ENCODE data around the gene B4GALT4.

GRCh38 chr3:119234610-119235009 lies 6.1 kb downstream of the B4GALT4 start:
- TF ChIP-seq CTCF (IDR thresholded peaks at IDR 0.05) = no peak
- TF ChIP-seq POLR2A (IDR thresholded peaks at IDR 0.05) = no peak
- TF ChIP-seq EP300 (IDR thresholded peaks at IDR 0.05) = no peak
